Esophagus squamous epithelium (tissue), 5 donors: ENCODE results near the gene MYO1F. TPM values are rescaled to one million over a fixed set of nuclear protein-coding genes. Genes with fewer than 3 reads are reported as not detected.

Experiments
- DNase-seq: peaks from one replicate; lab custom pipeline; 2025; lab: John Stamatoyannopoulos, UW
- H3K27ac ChIP-seq, 4 donors: fragments of 200-600 bp; sonication (generic); one replicate each; pipeline ENCODE4 v1.5.1; 2016 to 2019; ENCODE audit warnings: mild to moderate bottlenecking in 1 of 4
- H3K27me3 ChIP-seq, 4 donors: fragments of 200-600 bp; sonication (generic); 1 replicate in 3 of 4; 2 replicates in 1 of 4; pipeline versions ENCODE4 v1.5.1 to v1.6.0; 2017 to 2021; ENCODE audit warnings: antibody characterized with exemption in 1 of 4
- H3K36me3 ChIP-seq, 3 donors: fragments of 200-600 bp; sonication (generic); one replicate each; pipeline ENCODE4 v1.5.1; 2016 to 2019
- H3K4me1 ChIP-seq, 3 donors: fragments of 200-600 bp; sonication (generic); one replicate each; pipeline ENCODE4 v1.5.1; 2017 to 2019
- H3K4me3 ChIP-seq, 4 donors: fragments of 200-600 bp; sonication (generic); 1 replicate in 3 of 4; 2 replicates in 1 of 4; pipeline ENCODE4 v1.5.1; 2016 to 2019; ENCODE audit warnings: mild to moderate bottlenecking in 2 of 4, moderate library complexity in 1 of 4
- H3K9me3 ChIP-seq, 3 donors: fragments of 200-600 bp; sonication (generic); one replicate each; pipeline ENCODE4 v1.5.1; 2016 to 2019
- POLR2A ChIP-seq, 4 donors: fragments of 450-650 bp; IDR thresholded peaks; one replicate each; pipeline ENCODE4 v1.6.1; 2017; ENCODE audit warnings: antibody characterized with exemption in 4 of 4, mild to moderate bottlenecking in 4 of 4, moderate library complexity in 3 of 4
- WGBS, 2 donors: methylation state at CpG; one replicate each; pipeline ENCODE4 v1.1.5; 2018; 5-methylcytosine and 5-hydroxymethylcytosine counted together
- intact Hi-C: fragments of 100-400 bp; cut with DNase I; formaldehyde crosslinking; loops from one replicate; pipeline ENCODE4 v1.15.0; 2022
- total RNA-seq, 4 donors: library from RNA; depleted of rRNA; stranded (reverse); fragments of >200 nt; gene quantifications; one replicate each; pipeline ENCODE4 v1.1.0, GENCODE V29; 2016
- TF ChIP-seq, protein P1 (sequence below), 6 experiments: fragments of 450-650 bp in 4 of 6; fragments of 200-600 bp in 2 of 6; sonication (generic) in 2 of 6; IDR thresholded peaks; one replicate each; pipeline ENCODE4 v1.5.1; 2016 to 2019; ENCODE audit warnings: antibody characterized with exemption in 6 of 6, mild to moderate bottlenecking in 4 of 6, moderate library complexity in 4 of 6
- donor health status: DM: yes; HTN: yes; CAD: no.

MYO1F gene
- total RNA-seq, 4 donors from 2014 or later, result 1.6 to 14.3 (median 8.5) TPM

DNA sequence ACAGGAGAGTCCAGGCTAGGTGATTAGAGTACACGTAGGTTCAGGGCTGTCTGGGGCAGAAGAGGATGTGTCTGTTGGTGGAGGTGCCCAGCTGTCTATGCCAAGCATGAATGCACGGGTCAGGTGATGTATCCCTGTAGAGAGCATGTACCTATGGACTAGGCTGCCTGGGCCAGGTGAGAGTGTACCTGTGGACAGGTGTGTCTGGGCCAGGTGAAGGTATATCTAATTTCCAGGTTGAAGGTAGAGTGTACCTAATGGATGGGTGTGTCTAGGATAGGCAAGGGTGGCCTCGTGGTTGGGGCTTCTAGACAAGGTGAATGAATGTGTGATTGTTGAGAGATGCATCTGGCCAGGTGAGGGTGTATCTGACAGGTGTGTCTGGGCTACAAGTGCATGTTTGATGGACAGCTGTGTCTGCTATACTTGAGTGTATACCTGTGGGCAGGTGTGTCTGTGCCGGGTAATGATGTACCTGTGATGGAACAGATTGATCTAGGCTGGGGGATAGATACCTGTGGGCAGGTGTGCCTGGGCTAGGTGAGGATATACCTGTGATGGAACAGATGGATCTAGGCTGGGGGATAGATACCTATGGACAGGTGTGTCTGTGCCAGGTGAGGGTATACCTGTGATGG lies 47.8 kb downstream of the MYO1F start:
- WGBS, 2 donors, result 83 to 93% methylated on average over 4 of the region's 4 CpGs
- TF ChIP-seq, protein P1, sequence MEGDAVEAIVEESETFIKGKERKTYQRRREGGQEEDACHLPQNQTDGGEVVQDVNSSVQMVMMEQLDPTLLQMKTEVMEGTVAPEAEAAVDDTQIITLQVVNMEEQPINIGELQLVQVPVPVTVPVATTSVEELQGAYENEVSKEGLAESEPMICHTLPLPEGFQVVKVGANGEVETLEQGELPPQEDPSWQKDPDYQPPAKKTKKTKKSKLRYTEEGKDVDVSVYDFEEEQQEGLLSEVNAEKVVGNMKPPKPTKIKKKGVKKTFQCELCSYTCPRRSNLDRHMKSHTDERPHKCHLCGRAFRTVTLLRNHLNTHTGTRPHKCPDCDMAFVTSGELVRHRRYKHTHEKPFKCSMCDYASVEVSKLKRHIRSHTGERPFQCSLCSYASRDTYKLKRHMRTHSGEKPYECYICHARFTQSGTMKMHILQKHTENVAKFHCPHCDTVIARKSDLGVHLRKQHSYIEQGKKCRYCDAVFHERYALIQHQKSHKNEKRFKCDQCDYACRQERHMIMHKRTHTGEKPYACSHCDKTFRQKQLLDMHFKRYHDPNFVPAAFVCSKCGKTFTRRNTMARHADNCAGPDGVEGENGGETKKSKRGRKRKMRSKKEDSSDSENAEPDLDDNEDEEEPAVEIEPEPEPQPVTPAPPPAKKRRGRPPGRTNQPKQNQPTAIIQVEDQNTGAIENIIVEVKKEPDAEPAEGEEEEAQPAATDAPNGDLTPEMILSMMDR (IDR thresholded peaks at IDR 0.05), result no peak
- no peak for TF ChIP-seq POLR2A (IDR thresholded peaks at IDR 0.05)
- H3K27ac ChIP-seq, result peak overlapping the region in 2 of 4 donors; percentile 9 to 50
- no peak overlapping the region for H3K4me3 ChIP-seq
- H3K9me3 ChIP-seq, result no peaks in the 10 kb centered on the region
- no peak for DNase-seq
- peaks cover 0 to 21% (median 0%) of the 10 kb centered on the region in 3 donors for H3K4me1 ChIP-seq
- no peaks in the 10 kb centered on the region for H3K27me3 ChIP-seq
- intact Hi-C loops, result no loop called here
- H3K36me3 ChIP-seq, result peaks cover 0 to 27% (median 3%) of the 10 kb centered on the region in 3 donors

GRCh38 chr19:8528500-8528899 lies 48.7 kb downstream of the MYO1F start:
- H3K4me1 ChIP-seq, result peaks cover 0 to 21% (median 0%) of the 10 kb centered on the region in 3 donors
- H3K4me3 ChIP-seq, result no peak overlapping the region
- TF ChIP-seq, protein P1 (IDR thresholded peaks at IDR 0.05), result no peak
- no peak for TF ChIP-seq POLR2A (IDR thresholded peaks at IDR 0.05)
- H3K36me3 ChIP-seq, result peaks cover 0 to 27% (median 3%) of the 10 kb centered on the region in 3 donors
- peak overlapping the region in 3 of 4 donors; percentile 12 to 62 (median 58) for H3K27ac ChIP-seq
- 54 to 62% methylated on average over 4 of the region's 4 CpGs for WGBS, 2 donors
- no peak for DNase-seq
- H3K27me3 ChIP-seq, result no peaks in the 10 kb centered on the region
- intact Hi-C loops, result no loop called here
- no peaks in the 10 kb centered on the region for H3K9me3 ChIP-seq

- H3K36me3 ChIP-seq, result peaks cover 0 to 33% (median 3%) of the 10 kb centered on the region in 3 donors
- WGBS, 2 donors, result 25 to 26% methylated on average over 14 to 32 of the region's 57 CpGs
- peak in 2 of 4 donors; percentile 26 to 28 for TF ChIP-seq POLR2A (IDR thresholded peaks at IDR 0.05)
- TF ChIP-seq, protein P1 (IDR thresholded peaks at IDR 0.05), result no peak
- no peaks in the 10 kb centered on the region for H3K9me3 ChIP-seq
- peak overlapping the region; percentile 89 to 98 (median 95) for H3K27ac ChIP-seq
- peak overlapping the region; percentile 73 to 95 (median 77) for H3K4me3 ChIP-seq
- peaks cover 0 to 21% (median 0%) of the 10 kb centered on the region in 3 donors for H3K4me1 ChIP-seq
- DNase-seq, result no peak
- intact Hi-C loops, result no loop called here
- H3K27me3 ChIP-seq, result no peaks in the 10 kb centered on the region
Observed at GRCh38 chr19:8526345-8527091, 50.7 kb downstream of the MYO1F start.

DNA sequence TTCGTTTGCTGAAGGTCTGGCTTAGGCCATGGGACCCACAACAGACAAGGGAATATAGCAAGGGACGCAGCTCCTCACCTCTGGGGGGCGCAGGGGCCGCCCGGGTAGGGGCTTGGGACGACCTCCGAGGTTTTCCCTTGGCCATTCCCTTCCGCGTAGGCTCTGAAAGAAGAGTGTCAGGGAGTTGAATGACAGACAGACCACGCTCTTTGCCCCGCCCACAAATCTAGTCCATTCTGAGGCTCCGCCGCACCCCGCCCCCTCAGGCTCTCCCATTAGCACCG lies 51.9 kb downstream of the MYO1F start:
- Histone ChIP-seq H3K27ac (peak overlapping the region; percentile 88 to 98 (median 95)), H3K4me1 (peaks cover 0 to 21% (median 0%) of the 10 kb centered on the region in 3 donors), H3K36me3 (peaks cover 0 to 33% (median 3%) of the 10 kb centered on the region in 3 donors), H3K27me3 (no peaks in the 10 kb centered on the region), H3K4me3 (peak overlapping the region; percentile 39 to 95 (median 62)), H3K9me3 (no peaks in the 10 kb centered on the region)
- TF ChIP-seq, protein P1 (IDR thresholded peaks at IDR 0.05), result peak in 1 of 6 experiments; percentile 7
- TF ChIP-seq POLR2A (IDR thresholded peaks at IDR 0.05), result peak in 3 of 4 donors; percentile 30 to 49 (median 47)
- no peak for DNase-seq
- intact Hi-C loops, result no loop called here
- 10 to 34% methylated on average over 11 to 13 of the region's 15 CpGs for WGBS, 2 donors

GRCh38 chr19:8519388-8519787 lies 57.9 kb downstream of the MYO1F start:
- H3K27me3 ChIP-seq, result no peaks in the 10 kb centered on the region
- H3K4me3 ChIP-seq, result no peak overlapping the region
- peaks cover 4 to 28% (median 9%) of the 10 kb centered on the region in 3 donors for H3K4me1 ChIP-seq
- 92 to 94% methylated on average over 6 of the region's 6 CpGs for WGBS, 2 donors
- no peak for DNase-seq
- TF ChIP-seq POLR2A (IDR thresholded peaks at IDR 0.05), result no peak
- TF ChIP-seq, protein P1 (IDR thresholded peaks at IDR 0.05), result no peak
- intact Hi-C loops, result no loop called here
- H3K36me3 ChIP-seq, result peaks cover 0 to 6% (median 0%) of the 10 kb centered on the region in 3 donors
- no peaks in the 10 kb centered on the region for H3K9me3 ChIP-seq
- no peak overlapping the region for H3K27ac ChIP-seq
